ENCODE data around the gene GATM.
"Not testable (repeated sequence)": the region's sequence is repeated elsewhere in the genome, so short reads cannot be mapped to it uniquely, and the experiment has no call there.

Gene GATM

DNA sequence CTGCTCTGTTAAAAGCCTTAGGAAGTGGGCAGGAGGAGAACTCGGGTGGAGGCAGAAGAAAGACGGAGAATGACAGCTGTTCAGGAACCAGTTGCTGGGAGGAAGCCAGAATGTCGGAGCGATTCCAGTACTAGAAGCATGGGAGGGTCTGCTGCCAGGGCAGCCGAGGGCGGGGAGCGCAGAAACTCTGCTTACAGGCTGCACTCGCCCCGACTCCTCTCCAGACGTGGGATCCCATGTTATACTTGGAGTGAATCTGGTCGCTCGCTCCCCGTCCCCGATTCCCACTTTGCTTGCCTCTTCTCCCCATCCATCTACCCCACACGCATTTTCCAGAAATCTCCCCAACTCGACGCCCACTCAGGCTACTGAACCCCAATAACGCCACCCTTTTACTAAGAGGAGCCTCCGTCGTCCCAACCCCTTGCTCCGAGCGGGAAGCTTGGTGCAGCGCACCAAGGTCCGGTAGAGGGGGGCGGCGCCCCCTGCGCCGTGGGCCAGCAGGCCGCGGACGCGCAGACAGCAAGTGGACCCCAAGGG is 665 bp downstream of the GATM start:
- no peak for DNase-seq
- H3K36me3 Mint-ChIP-seq: peaks cover 10 to 12% of the 10 kb centered on the region in 2 donors
- peaks cover 6 to 21% of the 10 kb centered on the region in 2 donors for H3K4me1 Mint-ChIP-seq
- H3K4me3 Mint-ChIP-seq: peak overlapping the region; percentile 75 to 89
- no peaks in the 10 kb centered on the region for H3K9me3 Mint-ChIP-seq
- peak overlapping the region; percentile 16 for H3K27ac Mint-ChIP-seq
- H3K27me3 Mint-ChIP-seq: peaks cover 33 to 37% of the 10 kb centered on the region in 2 donors
- ATAC-seq (replicated peaks): peak in 1 of 2 donors; percentile 49

DNA sequence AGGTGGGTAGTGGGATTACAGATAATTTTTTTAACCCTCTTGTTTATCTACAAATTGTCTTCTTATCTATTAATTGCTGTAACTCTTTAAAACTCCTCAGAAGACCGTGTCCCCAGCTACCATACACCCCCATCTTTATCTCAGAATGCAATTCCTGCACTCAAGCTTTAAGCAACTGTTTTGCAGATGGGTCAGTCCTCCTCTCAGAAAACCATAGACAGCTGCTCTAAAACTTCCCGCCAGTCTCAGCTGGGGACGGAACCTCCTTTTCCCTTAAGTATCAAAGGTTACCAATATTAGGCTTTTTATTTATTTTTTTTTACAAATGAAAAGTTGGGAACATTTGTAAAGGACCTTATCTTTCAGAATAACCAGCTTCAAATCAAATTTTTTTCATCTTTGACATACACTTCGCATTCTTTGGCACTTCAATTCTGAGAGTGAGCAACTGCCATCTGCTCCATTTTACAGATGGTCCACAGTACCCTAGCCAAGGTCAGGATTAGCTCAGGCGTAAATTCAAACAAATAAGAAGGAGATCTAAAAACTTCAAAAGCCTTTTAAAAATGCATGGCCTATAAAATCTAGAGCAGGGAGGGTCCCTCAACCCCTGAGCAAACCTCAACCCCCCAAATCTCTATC is 1.3 kb downstream of the GATM start:
- Mint-ChIP-seq H3K4me1 (peaks cover 6 to 21% of the 10 kb centered on the region in 2 donors), H3K4me3 (peak overlapping the region; percentile 75 to 89), H3K36me3 (peaks cover 10 to 12% of the 10 kb centered on the region in 2 donors), H3K27me3 (peaks cover 33 to 36% of the 10 kb centered on the region in 2 donors), H3K9me3 (no peaks in the 10 kb centered on the region), H3K27ac (no peak overlapping the region)
- DNase-seq (no peak), ATAC-seq (replicated peaks) (no peak)

DNA sequence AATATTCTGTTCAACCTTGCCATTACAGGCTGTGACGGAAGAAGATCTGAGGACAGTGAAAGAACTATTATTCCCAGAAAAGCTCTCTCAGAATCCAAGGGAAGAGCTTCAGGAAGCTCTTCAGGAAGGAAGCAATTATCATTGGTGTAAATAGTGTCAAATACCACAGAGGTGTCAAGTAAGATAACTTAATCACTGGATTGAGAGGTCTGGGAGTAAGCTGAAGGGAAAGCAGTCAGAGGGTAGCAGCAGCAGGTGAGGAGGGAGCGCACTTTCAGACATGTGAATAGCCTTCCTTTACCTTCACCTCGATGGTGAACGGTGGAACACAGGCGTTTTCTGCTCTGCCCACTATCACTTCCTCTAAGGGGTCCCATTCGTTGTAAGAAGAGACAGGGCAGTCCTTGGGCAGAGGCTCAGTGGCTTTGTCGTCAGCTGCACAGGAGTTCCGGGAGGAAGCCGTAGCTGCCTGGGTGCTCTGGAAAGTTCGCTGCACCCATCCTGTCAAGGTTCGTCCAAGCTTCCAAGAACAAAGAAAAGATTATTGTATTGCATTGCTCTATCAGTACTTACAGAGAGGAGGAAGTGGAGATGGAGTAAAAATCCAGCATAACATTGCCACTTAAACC is 1.9 kb downstream of the GATM start:
- DNase-seq (no peak), ATAC-seq (replicated peaks) (no peak)
- H3K9me3 Mint-ChIP-seq: no peaks in the 10 kb centered on the region
- peaks cover 10 to 12% of the 10 kb centered on the region in 2 donors for H3K36me3 Mint-ChIP-seq
- peaks cover 6 to 21% of the 10 kb centered on the region in 2 donors for H3K4me1 Mint-ChIP-seq
- no peak overlapping the region for H3K27ac Mint-ChIP-seq
- peak overlapping the region in 1 of 2 donors; percentile 68 for H3K4me3 Mint-ChIP-seq
- peaks cover 33% of the 10 kb centered on the region in 2 donors for H3K27me3 Mint-ChIP-seq

DNA sequence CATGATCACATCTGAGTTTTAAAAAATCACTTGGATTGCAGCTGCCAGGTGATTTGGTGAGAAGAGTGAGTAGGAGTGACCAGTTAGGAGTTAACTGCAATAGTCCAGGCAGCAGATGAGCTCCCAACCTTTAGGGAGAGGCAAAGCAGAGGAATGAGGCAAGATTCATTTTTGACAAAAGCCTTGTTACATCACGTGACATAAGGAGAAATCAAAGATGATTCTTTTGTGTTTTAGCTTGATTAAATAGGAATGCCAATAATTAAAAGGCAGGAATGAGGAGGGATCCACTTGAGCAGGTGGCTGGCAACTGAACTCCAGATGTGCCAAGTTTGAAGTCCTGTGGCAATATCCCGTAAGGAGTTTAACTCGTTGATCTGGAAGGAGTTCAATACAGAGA is 2.5 kb downstream of the GATM start:
- Mint-ChIP-seq H3K9me3 (no peaks in the 10 kb centered on the region), H3K27ac (peak overlapping the region; percentile 7), H3K36me3 (peaks cover 10 to 12% of the 10 kb centered on the region in 2 donors), H3K27me3 (peaks cover 33% of the 10 kb centered on the region in 2 donors), H3K4me1 (peaks cover 6 to 21% of the 10 kb centered on the region in 2 donors), H3K4me3 (no peak overlapping the region)
- DNase-seq: no peak
- no peak for ATAC-seq (replicated peaks)

DNA sequence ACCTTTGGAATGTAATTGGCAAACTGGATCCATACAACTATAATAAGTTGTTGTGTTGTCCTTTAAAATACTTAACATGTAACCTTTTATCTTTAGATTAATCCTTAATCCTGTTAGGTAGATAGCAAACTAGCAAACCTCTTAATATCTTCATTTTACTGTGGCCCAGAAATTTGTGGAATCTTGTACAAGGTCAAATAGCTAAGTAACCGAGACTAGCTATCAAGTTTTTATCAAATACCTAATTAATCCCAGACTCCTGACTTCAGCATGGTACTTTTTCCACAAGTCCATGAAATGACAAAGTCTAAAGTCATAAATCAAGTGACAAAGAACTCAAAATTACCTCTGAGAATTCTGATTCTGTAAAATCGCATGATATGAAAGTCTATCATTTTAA is 4.4 kb downstream of the GATM start:
- no peak overlapping the region for H3K27ac Mint-ChIP-seq
- peaks cover 28 to 29% of the 10 kb centered on the region in 2 donors for H3K27me3 Mint-ChIP-seq

DNA sequence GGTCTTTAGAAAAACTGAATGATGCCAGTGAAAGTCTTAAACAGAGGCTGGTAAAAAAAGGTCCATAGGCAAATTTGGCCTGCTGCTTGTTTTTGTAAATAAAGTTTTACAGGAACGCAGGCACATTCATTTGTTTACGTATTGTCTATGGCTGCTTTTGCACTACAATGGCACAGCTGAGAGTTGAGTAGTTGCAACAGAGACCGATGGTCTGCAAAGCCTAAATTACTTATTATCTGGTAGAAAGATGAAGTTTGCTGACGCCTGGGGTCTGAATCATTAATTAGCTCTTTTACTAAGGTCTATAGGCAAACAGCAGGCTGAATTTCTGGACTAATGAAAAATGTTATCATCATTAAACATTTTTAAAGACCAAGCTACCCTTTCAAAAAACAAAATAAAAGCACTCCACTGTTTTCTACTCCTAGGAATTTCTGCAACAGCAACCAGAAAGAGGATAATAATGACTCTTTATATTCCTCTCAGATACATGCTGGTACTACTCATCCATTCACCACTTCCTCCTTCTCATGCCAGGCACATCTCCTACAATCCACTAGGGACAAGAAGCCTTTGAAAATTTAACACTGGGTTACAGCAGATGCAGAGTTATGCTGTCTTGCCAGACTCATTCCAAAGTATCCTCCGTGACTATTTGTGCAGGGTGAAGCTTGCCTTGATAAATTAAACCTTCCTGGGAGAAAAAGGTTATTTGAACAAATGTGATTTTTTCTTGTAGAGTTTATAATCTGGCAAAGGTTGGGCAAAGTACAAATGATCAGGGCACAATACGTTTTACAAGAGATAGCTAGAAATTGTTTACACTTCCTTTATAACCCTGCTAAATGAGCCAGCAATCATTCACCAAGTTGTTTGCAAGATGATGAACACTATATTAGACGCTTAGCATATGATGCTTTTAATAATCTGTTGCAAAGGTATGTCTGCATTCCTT is 6.0 kb downstream of the GATM start:
- Mint-ChIP-seq H3K27ac (no peak overlapping the region), H3K27me3 (peaks cover 20 to 23% of the 10 kb centered on the region in 2 donors), H3K36me3 (peaks cover 10 to 12% of the 10 kb centered on the region in 2 donors), H3K4me1 (peaks cover under 1 to 20% of the 10 kb centered on the region in 2 donors), H3K4me3 (no peak overlapping the region), H3K9me3 (no peaks in the 10 kb centered on the region)
- ATAC-seq (replicated peaks) (no peak), DNase-seq (no peak)

More for the DNA sequence above, 4.4 kb downstream of the GATM start:
- H3K4me1 Mint-ChIP-seq: peaks cover 6 to 28% of the 10 kb centered on the region in 2 donors
- DNase-seq (no peak), ATAC-seq (replicated peaks) (no peak)
- peaks cover 10 to 12% of the 10 kb centered on the region in 2 donors for H3K36me3 Mint-ChIP-seq
- no peak overlapping the region for H3K4me3 Mint-ChIP-seq
- H3K9me3 Mint-ChIP-seq: no peaks in the 10 kb centered on the region

DNA sequence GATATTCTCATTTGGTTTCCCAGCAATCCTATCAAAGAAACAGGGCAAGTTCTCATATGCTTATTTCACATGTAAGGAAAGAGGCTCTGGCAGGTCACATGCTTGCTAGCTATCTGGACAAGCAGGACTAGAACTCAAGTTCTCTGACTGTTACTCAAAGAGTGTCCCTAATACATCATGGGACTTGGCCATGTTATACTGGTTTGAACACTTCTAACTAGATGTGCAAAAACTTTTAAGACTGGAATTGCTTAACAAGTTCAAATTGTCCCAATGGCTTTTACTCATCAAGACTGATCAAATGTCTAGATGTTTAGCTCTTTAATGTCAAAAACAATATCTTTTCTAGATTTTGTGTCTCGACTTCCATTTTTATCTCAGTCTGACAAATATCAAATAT is 6.8 kb downstream of the GATM start:
- no peak overlapping the region for H3K4me3 Mint-ChIP-seq
- no peak for DNase-seq
- H3K9me3 Mint-ChIP-seq: no peaks in the 10 kb centered on the region
- H3K36me3 Mint-ChIP-seq: peaks cover 10 to 12% of the 10 kb centered on the region in 2 donors
- no peak overlapping the region for H3K27ac Mint-ChIP-seq
- no peak for ATAC-seq (replicated peaks)
- peaks cover 15 to 16% of the 10 kb centered on the region in 2 donors for H3K27me3 Mint-ChIP-seq
- peaks cover 0 to 13% of the 10 kb centered on the region in 2 donors for H3K4me1 Mint-ChIP-seq

DNA sequence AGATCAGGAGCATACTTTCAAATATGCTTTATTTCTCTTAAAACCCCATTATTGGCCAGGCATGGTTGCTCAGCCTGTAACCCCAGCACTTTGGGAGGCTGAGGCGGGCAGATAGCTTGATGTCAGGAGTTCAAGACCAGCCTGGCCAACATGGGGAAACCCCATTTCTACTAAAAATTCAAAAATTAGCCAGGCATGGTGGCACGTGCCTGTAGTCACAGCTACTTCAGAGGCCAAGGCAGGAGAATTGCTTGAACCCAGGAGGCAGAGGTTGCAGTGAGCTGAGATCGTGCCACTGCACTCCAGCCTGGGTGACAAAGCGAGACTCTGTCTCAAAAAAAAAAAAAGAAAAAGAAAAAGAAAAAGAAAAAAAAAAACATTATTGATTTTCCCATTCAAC is 8.3 kb downstream of the GATM start:
- not testable (repeated sequence) for H3K36me3 Mint-ChIP-seq; H3K27me3 Mint-ChIP-seq; H3K9me3 Mint-ChIP-seq; H3K4me1 Mint-ChIP-seq; H3K27ac Mint-ChIP-seq; ATAC-seq (replicated peaks); H3K4me3 Mint-ChIP-seq; DNase-seq

DNA sequence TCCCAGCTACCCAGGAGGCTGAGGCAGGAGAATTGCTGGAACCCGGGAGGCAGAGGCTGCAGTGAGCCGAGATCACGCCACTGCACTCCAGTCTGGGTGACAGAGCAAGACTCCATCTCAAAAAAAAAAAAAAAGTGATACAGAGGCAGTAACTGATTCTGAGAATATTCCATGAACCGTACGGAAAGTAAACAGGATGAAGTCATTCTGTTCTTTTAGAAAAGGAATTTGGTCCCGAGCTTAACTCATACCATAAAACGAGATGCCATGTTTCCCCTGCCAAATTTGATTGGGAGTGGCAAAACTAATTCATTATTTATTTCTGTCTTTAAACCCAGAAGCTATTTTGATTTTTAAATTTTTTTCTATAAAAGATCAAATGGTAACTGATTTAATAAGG is 11.1 kb downstream of the GATM start:
- not testable (repeated sequence) for H3K36me3 Mint-ChIP-seq; H3K27me3 Mint-ChIP-seq; H3K27ac Mint-ChIP-seq; DNase-seq; H3K4me1 Mint-ChIP-seq; ATAC-seq (replicated peaks); H3K4me3 Mint-ChIP-seq; H3K9me3 Mint-ChIP-seq

DNA sequence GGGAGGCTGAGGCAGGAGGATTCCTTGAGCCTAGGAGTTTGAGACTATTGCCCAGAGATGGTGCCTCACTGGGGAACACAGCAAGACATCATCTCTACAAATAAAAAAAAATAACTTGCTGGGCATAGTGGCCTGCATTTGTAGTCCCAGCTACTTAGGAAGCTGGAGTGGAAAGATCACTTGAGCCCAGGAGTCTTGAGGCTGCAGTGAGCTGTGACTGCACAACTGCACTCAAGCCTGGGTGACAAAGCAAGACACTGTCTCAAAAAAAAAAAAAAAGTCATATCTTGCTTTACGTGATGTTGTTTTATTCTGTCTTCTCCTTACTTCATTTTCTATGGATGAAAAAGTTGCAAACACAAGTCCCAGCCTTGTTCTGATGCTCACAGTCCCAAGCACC is 14.1 kb downstream of the GATM start:
- DNase-seq (no peak), ATAC-seq (replicated peaks) (no peak)
- Mint-ChIP-seq H3K9me3 (no peaks in the 10 kb centered on the region), H3K27ac (no peak overlapping the region), H3K4me3 (no peak overlapping the region), H3K36me3 (peaks cover 3% of the 10 kb centered on the region in 2 donors), H3K27me3 (no peaks in the 10 kb centered on the region), H3K4me1 (no peaks in the 10 kb centered on the region)

DNA sequence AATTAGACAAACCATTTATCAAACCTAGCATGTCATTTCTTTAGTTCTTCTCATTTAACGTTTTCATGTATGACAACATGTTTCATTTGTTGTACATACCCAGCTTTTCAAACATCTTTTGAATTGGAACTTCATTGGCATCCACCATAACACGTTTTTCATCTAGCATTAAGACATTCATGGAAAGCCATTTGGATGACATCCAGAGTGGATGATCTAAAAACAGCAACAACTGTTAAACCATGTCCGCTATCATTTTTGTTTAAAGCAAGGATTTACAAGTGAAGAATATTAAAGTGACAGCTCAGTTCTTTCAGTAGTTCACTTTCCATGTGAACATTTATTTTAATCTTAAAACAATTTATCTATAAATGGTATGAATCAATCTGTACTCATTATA is 14.5 kb downstream of the GATM start:
- DNase-seq (no peak), ATAC-seq (replicated peaks) (no peak)
- no peaks in the 10 kb centered on the region for H3K4me1 Mint-ChIP-seq
- H3K36me3 Mint-ChIP-seq: peaks cover 3% of the 10 kb centered on the region in 2 donors
- no peak overlapping the region for H3K27ac Mint-ChIP-seq
- H3K27me3 Mint-ChIP-seq: no peaks in the 10 kb centered on the region
- no peak overlapping the region for H3K4me3 Mint-ChIP-seq
- H3K9me3 Mint-ChIP-seq: no peaks in the 10 kb centered on the region

DNA sequence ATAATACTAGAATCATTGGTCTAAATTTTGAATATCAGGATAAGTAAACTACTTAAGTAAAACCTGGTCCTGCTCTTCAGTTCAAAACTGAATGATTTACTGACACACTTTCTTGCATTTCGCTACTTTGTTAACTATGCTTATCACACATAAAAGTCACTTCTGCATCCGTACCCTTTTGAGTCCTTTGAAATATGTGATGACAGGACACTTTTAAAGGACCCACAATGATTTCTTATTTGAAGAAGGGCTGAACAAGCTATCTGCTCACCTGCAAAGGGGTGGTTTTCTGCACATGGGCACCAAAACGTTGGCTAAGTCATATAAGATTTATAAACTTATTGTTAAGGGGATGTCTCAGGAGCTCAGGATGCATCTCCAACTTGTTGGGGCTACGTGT is 15.0 kb downstream of the GATM start:
- Mint-ChIP-seq H3K4me1 (no peaks in the 10 kb centered on the region), H3K27ac (no peak overlapping the region), H3K4me3 (no peak overlapping the region), H3K27me3 (no peaks in the 10 kb centered on the region), H3K9me3 (no peaks in the 10 kb centered on the region), H3K36me3 (peaks cover 3% of the 10 kb centered on the region in 2 donors)
- DNase-seq (no peak), ATAC-seq (replicated peaks) (no peak)

DNA sequence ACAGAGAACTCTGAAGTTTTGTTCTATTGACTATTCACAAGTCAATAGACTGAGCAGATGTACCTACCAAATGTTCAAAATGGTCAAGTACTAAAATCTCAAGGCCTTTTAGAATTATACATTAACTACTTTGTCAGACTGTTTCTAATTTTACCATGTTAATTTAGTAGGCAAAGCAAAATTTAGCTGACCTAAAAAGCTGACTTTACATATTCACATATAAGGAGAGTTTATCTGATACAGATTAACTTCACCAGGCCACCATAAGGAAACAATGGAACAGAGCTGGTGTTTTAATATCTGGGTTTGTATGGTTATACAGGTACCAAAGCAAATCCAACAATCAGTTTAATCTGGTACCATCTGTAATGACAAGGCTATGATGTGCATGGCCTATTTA is 15.9 kb downstream of the GATM start:
- H3K27me3 Mint-ChIP-seq: no peaks in the 10 kb centered on the region
- H3K9me3 Mint-ChIP-seq: no peaks in the 10 kb centered on the region
- no peak overlapping the region for H3K27ac Mint-ChIP-seq
- ATAC-seq (replicated peaks) (no peak), DNase-seq (no peak)
- H3K4me1 Mint-ChIP-seq: no peaks in the 10 kb centered on the region
- no peak overlapping the region for H3K4me3 Mint-ChIP-seq
- peaks cover 3% of the 10 kb centered on the region in 2 donors for H3K36me3 Mint-ChIP-seq

DNA sequence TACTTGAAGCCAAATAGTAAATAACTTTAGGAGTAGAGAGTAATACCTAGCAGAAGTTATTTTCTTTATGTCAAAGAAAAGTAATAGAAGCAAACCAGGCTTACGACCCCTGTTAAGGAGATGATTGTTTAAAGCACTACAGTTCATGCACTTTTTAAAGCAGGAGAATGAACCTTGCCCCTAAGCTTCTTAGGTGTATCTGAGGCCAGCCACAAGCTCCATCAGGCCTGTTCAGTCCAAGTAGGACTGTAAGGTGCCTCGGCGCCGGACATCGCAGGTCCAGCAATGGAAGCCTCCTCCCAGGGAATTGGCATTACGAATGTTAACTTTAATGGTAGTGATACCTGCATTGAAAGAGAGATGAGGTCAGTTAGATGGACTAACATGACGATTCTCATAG is 16.5 kb downstream of the GATM start:
- peaks cover 3% of the 10 kb centered on the region in 2 donors for H3K36me3 Mint-ChIP-seq
- H3K27ac Mint-ChIP-seq: no peak overlapping the region
- ATAC-seq (replicated peaks) (no peak), DNase-seq (no peak)
- H3K9me3 Mint-ChIP-seq: no peaks in the 10 kb centered on the region
- no peak overlapping the region for H3K4me3 Mint-ChIP-seq
- H3K4me1 Mint-ChIP-seq: no peaks in the 10 kb centered on the region
- H3K27me3 Mint-ChIP-seq: no peaks in the 10 kb centered on the region

Measured in stimulated activated naive B cell treated with anti-CD40 and anti-IgM and Interleukin-4, amounts not matched to agents 10 μg/mL and 1 μg/mL and 100 μg/mL, for 72 hours (primary cell).